Fibroblast of skin of right quadriceps (primary cell): ENCODE data around the gene DCST1.

Experiments used
- DNase-seq: peaks from one replicate; pipeline ENCODE4 v3.0.0-alpha.2; 2013

DCST1 gene

GRCh38 chr1:155077346-155077745, 43.7 kb downstream of the DCST1 start:
- DNase-seq: no peak

- DNase-seq: no peak
Observed at GRCh38 chr1:155077758-155078445, 44.3 kb downstream of the DCST1 start.

GRCh38 chr1:155078469-155079209, 45.0 kb downstream of the DCST1 start, which contains the start of gene EFNA3:
EFNA3 (plus strand) TSS chr1:155078837; CDS start chr1:155078942, 105 bp downstream.
- peak; percentile 40 for DNase-seq

GRCh38 chr1:155079210-155079486, 45.5 kb downstream of the DCST1 start:
- no peak for DNase-seq

- no peak for DNase-seq
Observed at GRCh38 chr1:155079487-155080311, 46.1 kb downstream of the DCST1 start.

- no peak for DNase-seq
Observed at GRCh38 chr1:155080312-155081228, 46.9 kb downstream of the DCST1 start.

- DNase-seq: no peak
Observed at GRCh38 chr1:155081472-155082300, 48.1 kb downstream of the DCST1 start.

GRCh38 chr1:155082301-155083051, 48.9 kb downstream of the DCST1 start:
- no peak for DNase-seq

GRCh38 chr1:155083052-155083541, 49.5 kb downstream of the DCST1 start:
- no peak for DNase-seq

- DNase-seq: peak; percentile 34
Observed at GRCh38 chr1:155083865-155084721, 50.5 kb downstream of the DCST1 start.

- peak; percentile 93 for DNase-seq
Observed at GRCh38 chr1:155084722-155085503, 51.3 kb downstream of the DCST1 start.

- DNase-seq: peak; percentile 26
Observed at GRCh38 chr1:155085504-155086127, 52.0 kb downstream of the DCST1 start.

GRCh38 chr1:155086128-155086741, 52.6 kb downstream of the DCST1 start:
- peak; percentile 42 for DNase-seq

- DNase-seq: no peak
Observed at GRCh38 chr1:155086856-155087535, 53.4 kb downstream of the DCST1 start.

- peak; percentile 60 for DNase-seq
Observed at GRCh38 chr1:155091071-155092051, 57.7 kb downstream of the DCST1 start.

- DNase-seq: no peak
Observed at GRCh38 chr1:155092131-155092530, 58.5 kb downstream of the DCST1 start.
